Fibroblast of peridontal ligament (primary cell): Measurements from ENCODE around the gene CHD6.
A peak's percentile ranks its signal among the peaks of the same experiment; 100 is the strongest.

Experiments used
- DNase-seq: peaks from one replicate; pipeline ENCODE4 v3.0.0-alpha.2; 2010; ENCODE audit errors: extremely low read depth

CHD6 gene

GRCh38 chr20:41621421-41621820 is 3.2 kb upstream of the CHD6 start:
- DNase-seq = no peak

DNA sequence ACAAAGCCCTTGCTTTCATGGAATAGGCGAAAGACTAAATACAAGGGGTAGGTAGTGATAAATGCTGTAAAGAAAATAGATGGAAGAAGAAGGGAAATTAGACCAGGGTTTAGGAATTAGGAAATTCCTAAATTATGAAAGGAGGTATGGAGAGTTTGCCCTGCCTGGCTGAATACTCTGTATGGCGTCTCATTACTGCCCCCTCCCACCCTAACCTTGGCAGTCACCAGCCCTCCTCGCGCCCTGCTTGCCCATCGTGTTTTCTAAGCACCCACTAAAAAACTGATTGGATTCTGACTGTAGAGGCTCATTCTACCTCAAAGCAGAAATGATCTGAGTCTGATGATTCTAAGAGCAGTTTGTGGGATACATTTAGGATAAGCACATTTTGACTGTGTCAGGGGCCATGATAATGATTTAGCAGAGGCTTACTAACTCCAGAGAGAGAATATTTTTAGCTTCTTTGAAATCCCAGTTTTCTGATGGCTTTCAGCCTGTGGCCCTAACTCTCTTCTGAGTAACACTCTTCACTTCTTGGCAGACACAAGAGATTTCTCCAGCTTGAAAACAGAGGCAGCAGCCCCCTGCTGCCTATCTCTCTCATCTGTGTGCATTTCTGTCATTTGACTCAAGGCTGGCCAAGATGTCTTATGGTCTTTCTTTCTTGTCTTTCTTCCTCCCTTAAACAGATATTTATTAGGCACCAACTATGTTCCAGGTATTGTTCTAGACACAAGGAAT is 1.4 kb upstream of the CHD6 start:
- DNase-seq = peak; percentile 25

DNA sequence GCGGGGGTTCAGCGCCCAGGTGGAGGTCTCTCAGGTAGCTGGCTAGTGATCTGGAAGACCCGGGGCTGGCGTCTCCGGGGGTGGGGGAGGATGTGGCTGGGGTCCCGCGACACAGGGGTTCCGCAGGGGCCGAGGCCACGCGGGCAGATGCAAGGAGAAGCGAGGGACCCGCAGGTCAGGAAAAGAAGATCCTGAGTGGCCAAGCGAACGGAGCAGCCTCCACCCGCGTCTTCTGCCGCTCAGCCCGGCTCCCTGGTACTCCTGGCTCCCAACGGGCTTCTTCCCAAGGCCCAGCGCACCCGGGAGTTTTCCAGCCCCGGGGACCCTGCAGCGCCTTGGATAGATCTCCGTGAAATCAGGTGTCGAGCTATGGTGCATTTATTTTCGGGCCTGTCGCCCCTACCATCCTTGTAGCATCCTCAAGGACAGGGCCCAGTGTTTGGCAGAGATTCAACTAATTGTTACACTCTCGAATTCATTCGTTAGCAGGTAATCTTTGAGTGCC is 682 bp upstream of the CHD6 start:
- DNase-seq = no peak

DNA sequence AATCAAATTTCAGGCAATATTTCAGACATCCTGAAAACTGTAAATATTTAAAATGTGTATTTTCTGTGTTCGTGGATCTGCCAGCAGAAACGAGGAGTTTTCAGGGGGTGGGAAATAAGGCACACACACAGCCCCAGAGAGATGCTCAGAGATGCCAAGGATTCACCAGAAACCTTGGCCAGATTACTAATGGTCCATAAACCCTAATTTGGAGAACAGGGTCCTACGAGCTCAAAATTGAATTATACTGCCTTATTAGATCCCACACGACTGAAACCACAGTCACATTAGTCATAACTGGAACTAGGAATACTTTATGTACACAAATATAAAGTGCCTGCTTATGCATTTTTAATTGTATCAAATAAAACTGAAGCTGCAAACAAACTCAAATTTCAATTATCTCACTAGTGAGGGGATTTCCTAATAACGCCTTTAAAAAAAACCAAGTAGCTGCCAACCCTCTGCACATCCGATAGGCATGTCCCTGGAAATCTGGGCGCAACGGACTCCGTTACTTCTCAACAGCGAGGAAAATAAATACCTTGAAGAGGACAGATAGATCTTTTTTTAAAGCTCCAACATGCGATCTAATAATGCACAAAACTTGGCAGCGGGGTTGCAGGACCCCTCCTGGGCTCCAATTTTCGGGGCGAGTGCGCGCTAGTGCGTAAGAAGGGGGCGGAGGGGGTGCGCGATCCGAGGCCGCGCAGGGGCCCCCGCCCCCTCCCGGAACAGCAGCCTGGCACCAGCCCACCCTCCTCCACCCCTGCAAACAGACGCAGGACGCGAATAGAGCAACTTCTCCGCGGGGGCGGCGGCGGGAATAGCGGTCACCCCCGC is 897 bp downstream of the CHD6 start:
- DNase-seq = peak; percentile 41

DNA sequence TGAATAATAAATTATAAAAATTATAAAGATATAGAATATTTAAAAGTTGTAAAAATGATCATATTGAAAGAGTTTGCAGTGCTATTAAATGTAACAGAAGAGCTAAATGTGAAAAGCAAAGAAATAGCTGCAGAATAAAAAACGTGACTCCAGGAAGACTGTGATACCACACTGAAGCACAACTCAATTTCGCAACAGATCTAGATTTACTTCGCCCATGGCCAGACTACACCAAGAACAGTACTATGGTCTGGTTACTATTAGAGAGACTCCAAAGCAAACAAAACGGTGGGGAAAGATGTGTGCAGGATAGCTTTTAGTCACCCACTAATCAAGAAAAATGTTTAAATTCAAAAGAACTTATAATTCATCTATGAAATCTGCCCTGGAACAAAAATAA is 1.9 kb downstream of the CHD6 start:
- peak; percentile 47 for DNase-seq

DNA sequence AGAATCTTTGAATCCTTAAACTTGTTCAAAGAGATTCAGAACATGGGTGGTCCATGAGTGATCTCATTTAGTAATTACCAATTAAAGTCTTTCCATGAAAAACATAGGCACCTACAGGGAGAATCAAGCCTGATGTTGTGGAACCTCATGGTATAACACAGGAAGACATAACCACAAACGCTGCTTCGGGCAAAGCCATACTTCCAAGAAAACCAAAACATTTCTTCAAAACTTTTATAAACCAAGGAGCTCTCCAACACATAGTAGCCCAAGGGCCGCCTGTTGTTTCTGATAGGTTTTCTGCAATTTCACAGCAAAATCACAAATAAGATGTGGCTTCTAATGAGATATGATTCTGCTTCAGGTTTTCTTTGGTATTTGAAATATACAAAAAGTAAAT is 2.5 kb downstream of the CHD6 start:
- DNase-seq = no peak

- DNase-seq = no peak
These were observed 3.1 kb downstream of the CHD6 start for GRCh38 chr20:41615110-41615509.

- no peak for DNase-seq
These were observed 4.9 kb downstream of the CHD6 start for GRCh38 chr20:41613321-41613720.

DNA sequence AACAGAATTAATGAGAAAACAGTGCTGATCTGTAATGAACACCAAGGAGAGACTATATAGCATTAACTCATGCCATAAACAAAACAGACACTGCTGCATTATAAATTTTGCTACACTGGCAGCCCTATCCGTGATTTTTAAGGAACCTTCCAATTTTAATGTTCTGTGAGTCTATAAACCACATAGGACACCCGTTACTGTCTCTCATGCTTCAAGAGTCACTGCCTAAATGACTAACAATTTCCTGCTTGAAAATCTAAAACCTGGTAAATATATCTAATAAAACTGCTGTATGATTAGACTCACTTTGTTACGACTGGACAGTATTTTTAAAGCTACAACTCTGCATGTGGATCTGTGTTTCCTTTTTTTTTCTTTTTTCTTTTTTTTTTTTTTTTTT is 8.7 kb downstream of the CHD6 start:
- no peak for DNase-seq

GRCh38 chr20:41608606-41609005 is 9.6 kb downstream of the CHD6 start:
- no peak for DNase-seq

DNA sequence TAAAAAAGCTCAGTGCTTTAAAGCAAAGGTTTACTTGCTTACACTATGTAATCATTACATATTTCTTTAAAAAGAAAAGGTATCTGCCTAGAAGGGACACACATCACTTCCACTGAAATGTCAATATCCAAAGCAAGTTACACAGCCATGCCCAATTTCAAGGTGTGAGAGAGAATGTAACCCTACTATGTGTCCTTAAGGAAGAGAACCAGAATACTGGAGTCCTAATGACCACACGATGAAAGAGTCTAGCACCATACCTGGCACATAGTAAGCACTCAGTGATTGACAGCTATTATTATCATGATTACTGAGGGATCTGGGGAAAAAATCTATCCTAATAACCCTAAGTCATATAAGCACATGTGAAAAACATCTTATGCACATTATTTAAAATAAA is 10.4 kb downstream of the CHD6 start:
- DNase-seq = no peak

DNA sequence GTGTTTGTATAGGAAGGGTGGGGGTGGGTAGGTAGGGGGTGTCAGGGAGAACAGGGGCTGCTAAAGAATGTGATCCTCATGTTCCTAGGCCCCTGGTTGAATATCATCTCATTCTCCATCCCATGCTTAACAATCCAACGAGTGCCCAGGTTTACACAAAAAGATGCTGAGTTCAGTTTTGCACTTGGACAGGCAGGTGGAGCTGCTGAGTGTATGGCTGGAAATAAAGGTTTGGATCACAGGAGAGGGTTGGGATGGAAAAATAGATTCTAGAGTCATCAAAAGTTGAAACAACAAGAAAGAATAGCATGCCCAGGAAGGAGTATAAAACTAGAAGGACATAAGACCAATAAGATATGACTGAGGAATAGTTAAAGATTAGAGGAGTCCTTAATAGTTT is 14.2 kb downstream of the CHD6 start:
- DNase-seq = no peak

DNA sequence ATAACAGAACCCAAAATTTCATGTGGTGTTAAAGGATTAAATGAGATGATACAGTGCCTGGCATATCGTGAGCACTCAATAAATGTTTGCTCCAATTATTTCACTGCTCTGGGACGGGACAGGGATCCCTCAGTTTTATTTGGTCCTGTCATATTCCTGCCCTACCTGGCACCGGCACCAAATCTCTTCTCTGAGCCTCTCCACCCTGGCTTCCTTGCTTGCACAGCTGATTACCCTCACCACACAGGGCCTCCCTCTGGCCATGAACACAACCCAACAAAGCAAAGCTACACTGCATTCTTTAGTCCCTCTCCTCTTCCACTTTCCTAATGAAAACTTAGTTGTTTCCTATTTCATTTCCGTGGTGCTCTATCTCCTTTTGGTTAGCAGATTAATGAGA is 16.4 kb downstream of the CHD6 start:
- DNase-seq = no peak

- no peak for DNase-seq
These were observed 17.1 kb downstream of the CHD6 start for GRCh38 chr20:41600926-41601631.

DNA sequence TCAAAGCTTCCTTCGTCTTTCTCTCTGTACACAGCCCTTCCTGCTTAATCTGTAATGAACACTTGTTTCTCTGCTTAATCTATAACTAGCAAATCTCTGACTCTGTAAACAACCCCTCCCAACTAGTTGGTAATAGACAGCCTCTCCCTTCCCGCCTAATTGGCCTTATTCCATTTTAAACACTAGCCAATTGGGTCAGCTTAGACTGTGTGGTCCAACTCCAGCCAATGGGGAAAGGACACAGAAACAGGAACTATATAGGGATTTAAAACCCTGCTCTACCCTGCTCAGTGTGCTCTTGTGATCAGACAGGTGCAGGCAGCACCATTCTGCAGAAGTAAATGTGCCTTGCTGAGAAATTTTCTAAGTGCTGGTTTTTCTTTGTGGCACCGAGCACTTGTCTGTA is 18.5 kb downstream of the CHD6 start:
- DNase-seq = no peak

- no peak for DNase-seq
These were observed 19.5 kb downstream of the CHD6 start for GRCh38 chr20:41598719-41599118.

GRCh38 chr20:41594514-41595322 is 23.5 kb downstream of the CHD6 start:
- DNase-seq = no peak

GRCh38 chr20:41592516-41593216 is 25.5 kb downstream of the CHD6 start:
- DNase-seq = no peak

DNA sequence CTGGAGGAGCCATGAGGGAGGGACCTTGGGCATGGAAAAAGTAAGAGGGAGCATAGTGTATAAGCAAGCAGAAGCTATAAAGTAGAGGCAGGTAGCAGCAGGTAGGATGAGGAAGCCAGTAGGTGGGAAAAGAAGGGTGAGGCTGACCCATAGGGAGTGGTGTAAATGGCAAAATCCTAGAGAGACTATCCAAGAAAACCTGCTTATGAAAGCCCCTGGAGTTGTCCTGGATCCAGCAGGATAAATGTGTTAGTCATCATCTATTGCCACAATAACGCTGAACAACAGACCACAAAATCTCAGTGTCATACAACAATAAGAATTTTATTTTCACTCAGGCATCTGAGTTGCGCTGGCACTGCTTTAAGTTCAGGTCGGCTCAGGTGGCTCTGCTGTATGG is 30.2 kb downstream of the CHD6 start:
- peak; percentile 66 for DNase-seq

DNA sequence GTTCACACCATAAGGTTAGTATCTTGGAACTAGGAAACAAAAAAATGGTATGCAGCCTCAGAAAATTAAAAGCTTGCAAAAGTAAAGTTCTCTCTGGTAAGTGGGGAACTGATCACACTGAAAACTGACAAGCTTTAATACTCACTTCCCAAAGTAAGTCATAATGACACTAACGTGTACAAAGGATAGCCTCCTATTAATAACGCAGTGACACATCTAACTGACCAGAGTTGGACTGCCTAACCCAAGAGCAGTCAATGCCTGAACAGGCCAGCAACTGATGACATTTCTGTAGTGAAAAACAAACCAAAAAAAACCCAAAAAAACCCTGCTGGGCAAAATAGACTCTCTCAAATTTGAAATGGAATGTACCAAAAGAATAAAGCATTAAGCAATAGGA is 30.7 kb downstream of the CHD6 start:
- peak; percentile 4 for DNase-seq

DNA sequence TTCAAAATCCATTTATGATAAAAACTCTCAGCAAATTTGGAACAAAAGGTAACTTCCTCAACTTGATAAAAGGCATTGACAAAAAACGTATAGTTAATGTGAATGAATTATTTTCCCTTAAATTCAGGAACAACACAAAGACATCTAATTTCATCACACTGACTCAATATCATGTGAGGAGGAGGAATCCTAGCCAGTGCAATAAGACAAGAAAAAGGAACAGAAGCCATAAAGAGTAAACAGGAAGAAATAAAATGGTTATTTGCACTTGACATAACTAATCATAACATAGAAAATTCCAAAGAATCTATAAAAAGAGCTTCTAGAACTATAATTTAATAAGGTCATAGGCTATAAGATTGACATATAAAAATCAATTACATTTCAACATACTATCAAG is 31.4 kb downstream of the CHD6 start:
- no peak for DNase-seq
